ENCODE data around the gene SAMD9L.
A peak's percentile ranks its signal among the peaks of the same experiment; 100 is the strongest.
"Not testable (repeated sequence)": the region's sequence is repeated elsewhere in the genome, so short reads cannot be mapped to it uniquely, and the experiment has no call there.

Gene SAMD9L

DNA sequence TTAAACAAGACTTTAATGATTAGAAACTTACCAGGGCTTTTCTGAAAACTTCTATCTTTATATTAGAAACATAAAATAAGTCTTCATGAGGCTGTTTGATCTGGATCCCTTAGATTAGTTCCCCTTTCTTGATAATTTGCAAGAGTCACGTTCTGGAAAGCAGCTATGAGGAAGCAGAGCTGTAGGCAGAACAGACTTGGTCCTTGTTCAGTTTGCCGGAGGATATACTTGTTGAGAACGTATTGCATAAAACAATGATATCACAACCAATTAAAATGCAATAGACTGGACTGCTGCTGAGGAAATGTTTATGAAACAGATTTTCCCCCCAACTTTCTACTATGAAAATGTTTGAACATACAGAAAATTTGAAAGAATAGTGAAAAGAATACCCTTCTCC, 2.8 kb downstream of the SAMD9L start:
- DNase-seq: no peak

DNA sequence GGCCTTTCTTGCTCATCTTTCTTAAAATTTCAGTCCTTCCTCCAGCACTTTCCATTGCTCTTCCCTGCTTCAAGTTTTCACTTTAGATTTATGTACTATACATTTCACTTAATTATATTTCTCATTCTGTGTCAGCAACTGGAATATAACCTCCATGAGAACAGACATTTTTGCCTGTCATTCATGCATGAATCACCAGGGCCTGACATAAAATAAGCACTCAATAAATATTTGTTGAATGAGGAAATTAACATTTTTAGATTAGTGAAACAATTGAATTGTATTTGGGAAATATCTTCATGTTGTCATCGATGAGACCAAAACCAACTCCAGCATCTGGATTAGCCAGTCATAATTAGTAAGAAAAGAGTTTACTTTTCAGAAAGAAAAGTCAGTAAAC, 6.1 kb downstream of the SAMD9L start:
- DNase-seq: no peak

- no peak for DNase-seq
These were observed 7.5 kb downstream of the SAMD9L start for GRCh38 chr7:93140582-93141191.

DNA sequence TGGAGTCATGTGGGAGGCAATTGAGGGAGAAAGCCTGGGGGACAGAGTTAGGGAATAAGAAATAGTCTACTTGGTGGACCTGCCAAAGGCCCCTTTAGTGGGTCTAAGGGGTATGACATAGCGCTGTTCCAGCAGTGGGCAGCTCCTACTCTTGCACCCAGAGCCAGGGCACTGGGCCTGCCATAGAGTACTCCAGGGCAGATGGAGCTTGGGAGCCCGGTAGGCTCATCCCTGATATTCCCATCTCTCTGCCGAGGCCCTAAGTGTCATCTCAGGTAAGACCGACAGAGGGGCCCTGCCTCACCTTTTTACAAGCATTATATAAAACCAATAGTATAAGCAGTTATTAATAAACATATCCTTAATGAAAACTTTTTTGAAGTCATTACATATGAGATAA, 9.6 kb downstream of the SAMD9L start:
- no peak for DNase-seq

DNA sequence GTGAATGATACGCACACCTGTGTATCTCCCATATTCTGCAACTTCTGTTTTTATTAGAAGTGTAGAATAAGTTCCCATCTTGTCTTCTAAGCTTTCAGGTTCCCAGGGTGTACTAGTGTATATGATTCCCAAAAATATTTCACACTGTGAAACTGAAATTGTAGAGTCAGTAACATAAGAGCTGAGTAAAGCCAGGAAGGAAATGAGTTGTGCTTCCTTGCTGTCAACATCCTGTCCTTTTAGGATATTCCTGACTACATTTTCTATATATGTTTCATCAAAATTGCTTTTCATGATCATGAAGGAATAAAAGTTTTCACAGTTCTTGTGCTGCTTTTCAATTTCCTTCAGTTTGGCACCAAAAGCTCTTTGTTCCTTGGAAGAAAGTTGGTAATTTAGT, 15.2 kb downstream of the SAMD9L start:
- no peak for DNase-seq

GRCh38 chr7:93132216-93132615, 16.0 kb downstream of the SAMD9L start:
- DNase-seq: no peak

DNA sequence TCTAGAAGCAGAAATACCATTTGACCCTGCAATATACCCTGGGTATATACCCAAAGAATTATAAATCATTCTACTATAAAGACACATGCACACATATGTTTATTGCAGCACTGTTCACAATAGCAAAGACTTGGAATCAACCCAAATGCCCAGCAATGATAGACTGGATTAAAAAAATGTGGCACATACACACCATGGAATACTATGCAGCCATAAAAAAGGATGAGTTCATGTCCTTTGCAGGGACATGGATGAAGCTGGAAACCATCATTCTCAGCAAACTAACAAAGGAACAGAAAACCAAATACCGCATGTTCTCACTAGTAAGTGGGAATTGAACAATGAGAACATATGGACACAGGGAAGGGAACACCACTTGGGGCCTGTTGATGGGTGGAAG, 21.2 kb downstream of the SAMD9L start:
- DNase-seq: not testable (repeated sequence)

DNA sequence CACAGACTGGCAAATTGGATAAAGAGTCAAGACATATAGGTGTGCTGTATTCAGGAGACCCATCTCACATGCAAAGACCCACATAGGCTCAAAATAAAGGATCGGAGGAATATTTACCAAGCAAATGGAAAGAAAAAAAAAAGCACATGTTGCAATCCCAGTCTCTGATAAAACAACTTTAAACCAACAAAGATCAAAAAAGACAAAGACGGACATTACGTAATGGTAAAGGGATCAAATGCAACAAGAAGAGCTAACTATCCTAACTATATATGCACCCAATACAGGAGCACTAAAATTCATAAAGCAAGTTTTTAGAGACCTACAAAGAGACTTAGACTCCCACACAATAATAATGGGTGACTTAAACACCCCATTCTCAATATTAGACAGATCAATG, 24.7 kb downstream of the SAMD9L start:
- not testable (repeated sequence) for DNase-seq

- DNase-seq: no peak
These were observed 27.3 kb downstream of the SAMD9L start for GRCh38 chr7:93120592-93121549.

GRCh38 chr7:93119191-93119905, 28.8 kb downstream of the SAMD9L start:
- DNase-seq: peak in 1 of 2 experiments; percentile 14

GRCh38 chr7:93117852-93118530, 30.2 kb downstream of the SAMD9L start, which contains the start of gene SAMD9:
SAMD9 (minus strand) TSS chr7:93117979; CDS start chr7:93106097, 11,882 bp downstream.
- peak; percentile 40 to 80 for DNase-seq

GRCh38 chr7:93117327-93117726, 30.9 kb downstream of the SAMD9L start:
- peak in 1 of 2 experiments; percentile 33 for DNase-seq

- DNase-seq: peak in 1 of 2 experiments; percentile 69
These were observed 32.4 kb downstream of the SAMD9L start for GRCh38 chr7:93115796-93116195.

DNA sequence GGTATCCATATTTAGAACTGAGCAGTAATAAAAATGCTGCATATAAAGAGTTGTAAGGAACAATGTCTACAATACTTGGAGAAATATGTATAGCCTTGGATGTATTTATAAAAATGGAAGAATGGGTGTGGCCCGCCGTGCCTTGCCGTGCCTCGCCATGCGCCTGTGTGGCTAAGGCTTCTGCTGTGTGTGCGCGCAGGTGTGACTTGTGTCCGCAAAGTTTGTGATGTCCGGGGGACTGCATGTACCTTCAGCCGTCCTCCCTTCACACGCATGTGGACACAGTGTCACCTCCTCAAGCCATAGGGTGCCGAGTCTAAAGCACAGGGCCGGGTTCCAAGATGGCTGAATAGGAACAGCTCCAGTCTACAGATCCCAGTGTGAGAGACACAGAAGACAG, 40.2 kb downstream of the SAMD9L start:
- DNase-seq: no peak

DNA sequence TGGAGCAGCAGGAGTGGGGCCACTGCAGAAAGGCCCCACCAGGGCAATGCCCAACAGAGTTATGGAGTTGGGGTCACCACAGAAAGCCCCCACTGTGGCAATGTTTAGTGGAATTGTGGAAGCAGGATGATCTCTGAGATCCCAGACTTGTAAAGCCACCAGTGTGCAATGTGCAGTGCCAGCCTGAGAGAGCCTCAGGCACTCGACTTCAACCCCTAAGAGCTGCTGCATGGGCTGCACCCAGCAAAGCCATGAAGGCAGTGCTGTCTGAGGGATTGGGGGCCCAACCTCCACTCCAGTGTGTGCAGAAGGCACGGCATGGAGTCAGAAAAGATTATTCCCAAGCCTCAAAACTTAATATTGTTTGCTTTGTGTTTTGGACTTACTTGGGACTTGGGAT, 50.8 kb downstream of the SAMD9L start:
- DNase-seq: no peak

DNA sequence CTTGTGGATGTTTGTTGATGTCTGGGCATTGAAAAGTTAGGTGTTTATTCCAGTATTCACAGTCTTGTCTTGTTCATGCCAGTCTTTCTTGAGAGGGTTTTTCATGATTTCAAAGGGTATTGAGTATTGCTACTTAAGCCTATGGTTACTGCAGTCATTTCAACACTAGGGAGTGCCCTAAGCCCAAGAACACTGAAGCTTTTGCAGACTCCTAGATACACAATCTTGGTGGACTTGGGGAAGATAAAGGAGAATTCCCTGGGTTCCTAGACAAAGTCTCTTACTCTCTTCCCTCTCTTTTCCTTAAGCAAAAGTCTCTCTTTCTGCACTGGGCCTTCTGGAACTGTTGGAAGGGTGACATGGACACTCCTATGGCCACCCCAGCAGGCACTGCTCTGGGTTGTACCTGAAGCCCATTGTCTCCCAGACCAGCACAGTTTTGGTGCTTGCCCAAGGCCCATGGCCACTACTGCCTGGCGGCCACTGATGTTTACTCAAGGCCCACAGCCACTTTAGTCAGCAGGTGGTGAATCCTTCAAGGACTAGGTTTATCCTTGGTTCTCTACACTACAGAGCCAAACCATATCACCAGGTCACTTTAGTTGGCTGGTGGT, 55.3 kb downstream of the SAMD9L start:
- no peak for DNase-seq
